Caco-2 (cell line): ENCODE data around the gene GJD3. TPM values are rescaled to one million over a fixed set of nuclear protein-coding genes. Genes with fewer than 3 reads are reported as not detected.

Experiments used
- BruUV-seq: library from RNA; stranded (reverse); fragments of 400-500 nt; replicated peaks from 2 replicates; lab custom pipeline; 2021; lab: Mats Ljungman, UMichigan
- CTCF ChIA-PET: fragments of 300-600 bp; sonication (Branson Sonifier 250); formaldehyde crosslinking; loops from one replicate; lab custom pipeline; 2022; ENCODE audit warnings: antibody characterized with exemption; lab: Charles Lee
- POLR2A ChIA-PET: fragments of 300-600 bp; sonication (Branson Sonifier 250); formaldehyde crosslinking; loops from one replicate; lab custom pipeline; 2022; ENCODE audit warnings: antibody characterized with exemption; lab: Charles Lee
- DNase-seq, 2 experiments: peaks; one replicate each; pipeline versions ENCODE4 v3.0.0 to v3.0.0-alpha.2; 2020 to 2022
- H3K27me3 ChIP-seq: replicated peaks from 2 replicates; pipeline ENCODE4 v1.6.0; 2011; ENCODE audit warnings: low read length; ENCODE audit not compliant: control insufficient read depth, insufficient read depth
- H3K36me3 ChIP-seq: 2 replicates; pipeline ENCODE4 v1.5.1; 2011; ENCODE audit warnings: low read length; ENCODE audit not compliant: control insufficient read depth, insufficient read depth
- H3K4me1 ChIP-seq: fragments of 250-450 bp; sonication (Bioruptor Pico); 2 replicates; pipeline ENCODE4 v1.5.1; 2020; ENCODE audit warnings: mild to moderate bottlenecking
- H3K4me3 ChIP-seq: 2 replicates; pipeline ENCODE4 v1.5.1; 2011; ENCODE audit warnings: low read depth, mild to moderate bottlenecking, control low read depth, low read length
- H3K9me3 ChIP-seq: fragments of 250-450 bp; sonication (Bioruptor Pico); 2 replicates; pipeline ENCODE4 v1.5.1; 2020; ENCODE audit warnings: mild to moderate bottlenecking, moderate library complexity
- H3K27ac Mint-ChIP-seq: one replicate; pipeline ENCODE4 v1.8.0; 2022; ENCODE audit warnings: mixed read lengths; ENCODE audit not compliant: unreplicated experiment
- H3K27me3 Mint-ChIP-seq: one replicate; pipeline ENCODE4 v1.8.0; 2022; ENCODE audit warnings: mixed read lengths; ENCODE audit not compliant: insufficient read depth, unreplicated experiment
- H3K36me3 Mint-ChIP-seq: one replicate; pipeline ENCODE4 v1.8.0; 2022; ENCODE audit warnings: mild to moderate bottlenecking, mixed read lengths; ENCODE audit not compliant: insufficient read depth, unreplicated experiment
- H3K4me1 Mint-ChIP-seq: one replicate; pipeline ENCODE4 v1.8.0; 2022; ENCODE audit warnings: low read depth, mixed read lengths; ENCODE audit not compliant: unreplicated experiment
- H3K4me3 Mint-ChIP-seq: one replicate; pipeline ENCODE4 v1.8.0; 2022; ENCODE audit warnings: mild to moderate bottlenecking, moderate library complexity, mixed read lengths; ENCODE audit not compliant: unreplicated experiment
- H3K9me3 Mint-ChIP-seq: one replicate; pipeline ENCODE4 v1.8.0; 2022; ENCODE audit warnings: mixed read lengths; ENCODE audit not compliant: unreplicated experiment
- intact Hi-C: fragments of 100-400 bp; cut with micrococcal nuclease; formaldehyde crosslinking; loops from one replicate; pipeline ENCODE4 v1.10.0; 2022; ENCODE audit not compliant: unreplicated experiment
- total RNA-seq: library from RNA; stranded (reverse); gene quantifications from 2 replicates; pipeline ENCODE4 v1.2.3, GENCODE V29; 2022
- TF ChIP-seq, protein P1 (sequence below), 2 experiments: fragments of 200-600 bp in 1 of 2; IDR thresholded peaks; 1 replicate in 1 of 2; 2 replicates in 1 of 2; pipeline versions ENCODE4 v1.5.1 to v1.8.0; 2011 to 2022; ENCODE audit warnings: antibody characterized with exemption in 1 of 2, control low read depth in 1 of 2, inconsistent platforms in 1 of 2, low read depth in 1 of 2, low read length in 1 of 2, mild to moderate bottlenecking in 1 of 2, moderate library complexity in 1 of 2; ENCODE audit not compliant: insufficient read depth in 1 of 2, severe bottlenecking in 1 of 2, unreplicated experiment in 1 of 2

Gene GJD3
- total RNA-seq, 1 experiment from 2014 or later = not detected

DNA sequence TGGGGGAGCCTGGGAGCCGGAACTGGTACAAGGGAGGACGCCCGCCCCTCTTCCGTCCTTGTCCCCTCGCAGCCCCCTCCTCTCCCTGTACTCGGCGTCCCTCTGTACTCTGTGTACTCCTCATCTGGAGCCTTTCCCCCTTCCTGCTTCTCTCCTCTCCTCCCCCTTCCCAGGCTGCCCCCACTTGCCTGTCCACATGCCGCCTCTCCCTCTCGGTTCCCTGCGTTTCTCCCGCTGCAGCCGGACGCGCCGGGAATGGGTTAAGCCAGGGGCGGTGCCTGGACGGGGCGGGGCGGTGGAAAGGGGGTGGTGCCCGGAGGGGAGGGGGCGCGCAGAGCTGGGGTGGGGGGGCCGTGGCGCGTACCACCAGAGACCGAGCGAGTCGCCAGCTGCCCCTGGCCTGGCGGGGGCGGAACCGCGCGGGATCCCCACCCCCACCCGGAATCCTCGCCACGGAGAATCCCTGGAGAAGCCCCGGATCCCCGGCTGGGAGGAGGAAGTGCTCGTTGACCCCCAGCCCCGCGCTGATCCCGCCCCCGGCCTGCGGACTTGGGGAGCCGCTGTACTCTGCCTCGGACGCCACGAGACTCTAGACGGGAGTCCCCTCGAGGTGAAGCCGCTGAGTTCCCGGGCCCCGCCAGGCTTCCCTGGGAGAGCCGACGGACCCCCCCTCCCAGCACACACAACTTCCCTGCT is 22.6 kb downstream of the GJD3 start:
- H3K4me1 ChIP-seq = peaks cover 42% of the 10 kb centered on the region
- ChIA-PET CTCF (interaction anchor here (0.7 to 2.4 kb wide), 7 partner anchors 13 to 123 kb away, joined by 3 to 15 read pairs (median 4); partner anchors contain the start of genes TOP2A and WIPF2), POLR2A (no interaction called here)
- no peaks in the 10 kb centered on the region for H3K36me3 ChIP-seq
- Mint-ChIP-seq H3K36me3 (peaks cover 41% of the 10 kb centered on the region), H3K4me1 (peaks cover 34% of the 10 kb centered on the region), H3K27ac (peak overlapping the region; percentile 50), H3K9me3 (no peaks in the 10 kb centered on the region), H3K27me3 (no peaks in the 10 kb centered on the region), H3K4me3 (peak overlapping the region; percentile 89)
- intact Hi-C loops = loop anchor here (1.0 kb wide), 1 partner anchor 24 kb away; no protein-coding TSS in a partner anchor
- peak; percentile 88 to 89 for DNase-seq
- TF ChIP-seq, protein P1, sequence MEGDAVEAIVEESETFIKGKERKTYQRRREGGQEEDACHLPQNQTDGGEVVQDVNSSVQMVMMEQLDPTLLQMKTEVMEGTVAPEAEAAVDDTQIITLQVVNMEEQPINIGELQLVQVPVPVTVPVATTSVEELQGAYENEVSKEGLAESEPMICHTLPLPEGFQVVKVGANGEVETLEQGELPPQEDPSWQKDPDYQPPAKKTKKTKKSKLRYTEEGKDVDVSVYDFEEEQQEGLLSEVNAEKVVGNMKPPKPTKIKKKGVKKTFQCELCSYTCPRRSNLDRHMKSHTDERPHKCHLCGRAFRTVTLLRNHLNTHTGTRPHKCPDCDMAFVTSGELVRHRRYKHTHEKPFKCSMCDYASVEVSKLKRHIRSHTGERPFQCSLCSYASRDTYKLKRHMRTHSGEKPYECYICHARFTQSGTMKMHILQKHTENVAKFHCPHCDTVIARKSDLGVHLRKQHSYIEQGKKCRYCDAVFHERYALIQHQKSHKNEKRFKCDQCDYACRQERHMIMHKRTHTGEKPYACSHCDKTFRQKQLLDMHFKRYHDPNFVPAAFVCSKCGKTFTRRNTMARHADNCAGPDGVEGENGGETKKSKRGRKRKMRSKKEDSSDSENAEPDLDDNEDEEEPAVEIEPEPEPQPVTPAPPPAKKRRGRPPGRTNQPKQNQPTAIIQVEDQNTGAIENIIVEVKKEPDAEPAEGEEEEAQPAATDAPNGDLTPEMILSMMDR (IDR thresholded peaks at IDR 0.05; ENCODE audit: insufficient read depth in 1 of 2, low read depth in 1 of 2, low read length in 1 of 2, severe bottlenecking in 1 of 2, unreplicated experiment in 1 of 2) = no peak
- BruUV-seq = no TSS peak
- no peaks in the 10 kb centered on the region for H3K9me3 ChIP-seq
- peak overlapping the region; percentile 80 for H3K4me3 ChIP-seq
- H3K27me3 ChIP-seq = no peaks in the 10 kb centered on the region

DNA sequence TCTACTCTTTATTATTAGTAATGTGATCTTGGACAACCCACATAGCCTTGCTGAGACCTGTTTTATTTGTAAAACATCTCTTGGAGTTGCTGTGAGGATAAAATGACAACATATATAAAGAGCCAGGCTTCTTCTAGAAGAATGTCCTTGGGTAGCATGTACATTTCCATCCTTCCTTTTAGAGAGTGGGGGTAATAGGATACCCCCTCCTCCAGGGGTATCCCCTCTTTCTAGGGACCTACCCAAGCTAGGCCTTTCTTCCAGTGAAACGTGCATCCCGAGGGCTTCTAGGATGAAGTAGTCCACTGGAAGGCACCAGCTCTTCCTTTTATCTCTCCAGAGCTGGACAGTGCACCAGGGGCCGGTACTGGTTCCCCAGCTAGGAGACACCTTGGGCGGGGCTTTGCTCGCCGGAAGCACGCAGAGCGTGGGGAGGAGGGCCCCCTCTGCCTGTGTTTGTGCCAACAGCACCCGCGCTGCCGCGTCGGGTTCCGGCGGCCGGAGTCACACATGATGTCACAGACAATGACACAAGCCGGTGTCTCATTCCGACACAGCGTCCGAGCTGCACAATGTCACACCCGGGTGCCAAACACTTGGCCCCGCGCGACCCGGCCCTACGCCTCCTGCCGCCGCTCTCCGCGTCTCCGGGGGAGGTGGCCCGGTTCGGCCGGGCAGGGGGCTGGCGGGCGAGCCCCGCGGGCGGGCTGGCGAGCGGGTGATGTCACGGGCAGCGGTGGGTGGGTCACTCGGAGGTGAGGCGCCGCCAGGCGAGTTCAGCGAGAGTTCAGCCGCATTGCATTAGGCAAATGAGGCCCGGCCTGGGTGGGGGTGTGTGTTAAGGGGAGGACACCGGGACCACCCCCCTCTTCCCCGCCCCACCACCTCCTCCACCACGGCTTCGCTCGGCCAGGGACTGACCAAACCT is 23.4 kb downstream of the GJD3 start:
- Mint-ChIP-seq H3K9me3 (no peaks in the 10 kb centered on the region), H3K36me3 (peaks cover 38% of the 10 kb centered on the region), H3K27me3 (no peaks in the 10 kb centered on the region)

More for the DNA sequence above, 23.4 kb downstream of the GJD3 start:
- no peaks in the 10 kb centered on the region for H3K27me3 ChIP-seq
- peak; percentile 92 to 93 for DNase-seq
- no TSS peak for BruUV-seq
- TF ChIP-seq, protein P1 (IDR thresholded peaks at IDR 0.05; ENCODE audit: insufficient read depth in 1 of 2, low read depth in 1 of 2, low read length in 1 of 2, severe bottlenecking in 1 of 2, unreplicated experiment in 1 of 2) = peak in 1 of 2 experiments; percentile 15
- no peaks in the 10 kb centered on the region for H3K9me3 ChIP-seq
- H3K4me1 ChIP-seq = peaks cover 34% of the 10 kb centered on the region
- peak overlapping the region; percentile 80 for H3K4me3 ChIP-seq
- POLR2A ChIA-PET = interaction anchor here (0.7 to 1.0 kb wide), 2 partner anchors 21 to 25 kb away, joined by 4 read pairs; no protein-coding TSS in a partner anchor
- Mint-ChIP-seq H3K27ac (peak overlapping the region; percentile 50), H3K4me3 (peak overlapping the region; percentile 89), H3K4me1 (peaks cover 27% of the 10 kb centered on the region)
- intact Hi-C loops = loop anchor here (1.0 kb wide), 1 partner anchor 23 kb away; no protein-coding TSS in a partner anchor
- H3K36me3 ChIP-seq = no peaks in the 10 kb centered on the region
- CTCF ChIA-PET = interaction anchor here (0.5 to 2.4 kb wide), 9 partner anchors 14 to 140 kb away, joined by 3 to 15 read pairs (median 4); partner anchors contain the start of gene WIPF2
